ENCODE data around the gene HOXD12. TPM values are rescaled to one million over a fixed set of nuclear protein-coding genes. Genes with fewer than 3 reads are reported as not detected.

HOXD12 gene
- total RNA-seq, 2 experiments from 2014 or later: 0.25 TPM; not detected in 1

GRCh38 chr2:176066645-176067588, 32.7 kb upstream of the HOXD12 start:
- DNase-seq (ENCODE audit: low spot score): no peak
- Histone ChIP-seq H3K4me2 (ENCODE audit: low read length) (no peak overlapping the region), H3K79me2 (ENCODE audit: insufficient read depth, low read depth, low read length) (no peaks in the 10 kb centered on the region), H3K27ac (ENCODE audit: low read depth, low read length, poor library complexity, severe bottlenecking) (no peak overlapping the region), H3K9me3 (ENCODE audit: low read length) (no peaks in the 10 kb centered on the region), H3K36me3 (ENCODE audit: insufficient read depth, low read length) (no peaks in the 10 kb centered on the region), H2AFZ (ENCODE audit: low read length) (no peak overlapping the region), H3K4me3 (ENCODE audit: low read depth, low read length, poor library complexity, severe bottlenecking) (no peak overlapping the region), H3K9me2 (ENCODE audit: insufficient read depth, low read length) (no peaks in the 10 kb centered on the region), H4K20me1 (ENCODE audit: insufficient read depth, low read length) (no peaks in the 10 kb centered on the region), H3K4me1 (ENCODE audit: insufficient read depth, low read length, poor library complexity, severe bottlenecking) (no peaks in the 10 kb centered on the region)
- ChIA-PET CTCF (ENCODE audit: unreplicated experiment) (no interaction called here), POLR2A (no interaction called here)
- no TSS peak for BruUV-seq (replicated peaks)
- intact Hi-C loops (cut with micrococcal nuclease; ENCODE audit: unreplicated experiment): no loop called here
- no peak for TF ChIP-seq CTCF (conservative IDR thresholded peaks at IDR 0.05; ENCODE audit: low read length)
- no peak for TF ChIP-seq EZH2phosphoT487 (IDR thresholded peaks at IDR 0.05; ENCODE audit: borderline replicate concordance, low read depth, low read length)

DNA sequence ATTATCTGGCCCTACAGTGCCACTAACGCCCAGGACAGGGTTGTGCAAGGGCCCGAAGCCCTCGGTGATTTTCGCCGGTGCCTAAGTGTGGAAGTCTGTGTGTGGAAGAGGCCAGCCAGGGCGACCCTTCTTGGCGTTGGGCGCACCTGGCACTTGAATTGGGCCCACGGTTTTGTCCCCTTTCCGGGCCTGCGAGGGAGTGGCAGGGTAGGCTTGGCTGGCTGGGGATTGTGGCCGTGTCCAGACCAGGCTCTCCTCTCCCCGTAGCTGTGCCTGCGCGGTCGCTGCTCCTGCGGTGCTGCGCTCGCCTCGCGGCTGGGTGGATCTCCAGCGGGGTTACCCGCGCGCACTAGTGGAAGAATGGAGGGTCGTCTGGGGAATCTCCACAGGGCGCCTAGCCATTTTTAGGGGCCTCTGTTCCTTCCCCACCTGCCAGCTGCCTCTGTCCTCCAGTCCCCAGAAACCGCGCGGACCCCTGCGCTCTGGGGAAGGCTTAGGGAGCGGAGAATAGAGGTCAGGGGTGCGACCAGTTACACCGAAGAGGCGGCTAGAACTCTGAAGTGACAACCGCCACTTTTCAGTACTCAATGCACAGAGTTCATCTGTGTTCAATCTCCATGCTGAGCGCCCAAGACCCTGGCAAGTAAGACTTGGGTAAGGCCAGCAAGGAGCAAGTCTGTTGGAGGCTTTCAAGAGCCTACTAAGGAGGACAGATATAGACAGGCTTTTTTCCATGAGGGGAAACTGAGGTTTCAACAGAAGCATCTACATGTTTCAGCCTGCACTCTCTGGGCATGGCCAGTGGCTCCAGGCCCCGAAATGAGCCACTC, 31.8 kb upstream of the HOXD12 start:
- no peaks in the 10 kb centered on the region for H3K4me1 ChIP-seq (ENCODE audit: insufficient read depth, low read length, poor library complexity, severe bottlenecking)
- H3K27ac ChIP-seq (ENCODE audit: low read depth, low read length, poor library complexity, severe bottlenecking): no peak overlapping the region
- BruUV-seq (replicated peaks): no TSS peak
- POLR2A ChIA-PET: no interaction called here
- H3K36me3 ChIP-seq (ENCODE audit: insufficient read depth, low read length): no peaks in the 10 kb centered on the region
- H3K4me2 ChIP-seq (ENCODE audit: low read length): no peak overlapping the region
- no peak overlapping the region for H3K4me3 ChIP-seq (ENCODE audit: low read depth, low read length, poor library complexity, severe bottlenecking)
- intact Hi-C loops (cut with micrococcal nuclease; ENCODE audit: unreplicated experiment): no loop called here
- H3K79me2 ChIP-seq (ENCODE audit: insufficient read depth, low read depth, low read length): no peaks in the 10 kb centered on the region
- no peak for DNase-seq (ENCODE audit: low spot score)
- no peaks in the 10 kb centered on the region for H3K9me3 ChIP-seq (ENCODE audit: low read length)
- no peaks in the 10 kb centered on the region for H4K20me1 ChIP-seq (ENCODE audit: insufficient read depth, low read length)
- TF ChIP-seq EZH2phosphoT487 (IDR thresholded peaks at IDR 0.05; ENCODE audit: borderline replicate concordance, low read depth, low read length) (no peak), CTCF (conservative IDR thresholded peaks at IDR 0.05; ENCODE audit: low read length) (no peak)
- no peak overlapping the region for H2AFZ ChIP-seq (ENCODE audit: low read length)
- no peaks in the 10 kb centered on the region for H3K9me2 ChIP-seq (ENCODE audit: insufficient read depth, low read length)
- CTCF ChIA-PET (ENCODE audit: unreplicated experiment): no interaction called here

Data from OCI-LY7 (cell line).